HCT116 (cell line): Measurements from ENCODE around the gene ZNF560. TPM values are rescaled to one million over a fixed set of nuclear protein-coding genes. Genes with fewer than 3 reads are reported as not detected.

Source experiments
- ATAC-seq: fragments of 200-7000 bp; cut with Tn5 transposase; 2 replicates; pipeline ENCODE4 v1.9.1; 2020; ENCODE audit warnings: mild to moderate bottlenecking, moderate library complexity
- BruUV-seq: library from RNA; stranded (reverse); fragments of 400-500 nt; replicated peaks from 2 replicates; lab custom pipeline; 2021; lab: Mats Ljungman, UMichigan
- CTCF ChIA-PET: fragments of 300-600 bp; sonication (Branson Sonifier 250); formaldehyde crosslinking; loops from one replicate; lab custom pipeline; 2021; ENCODE audit warnings: antibody characterized with exemption; lab: Charles Lee
- POLR2A ChIA-PET: fragments of 300-600, 350-600 bp; sonication (Branson Sonifier 250); formaldehyde crosslinking; loops from one replicate; lab custom pipeline; 2021; ENCODE audit warnings: antibody characterized with exemption; lab: Charles Lee
- RAD21 ChIA-PET, 2 experiments: fragments of 300-600 bp; sonication (Branson Sonifier 250); formaldehyde crosslinking; loops; one replicate each; lab custom pipeline; 2023; ENCODE audit warnings: low total read pairs in 2 of 2; ENCODE audit not compliant: uncharacterized antibody in 2 of 2, unreplicated experiment in 2 of 2, low non-redundant PET in 1 of 2; lab: Charles Lee
- DNase-seq: peaks from one replicate; pipeline ENCODE4 v3.0.0-alpha.2; 2010; ENCODE audit warnings: low read depth, low spot score
- H2AFZ ChIP-seq: fragments of 200-600 bp; shearing (Covaris generic), sonication (generic); 2 replicates; pipeline ENCODE4 v1.6.1; 2017; ENCODE audit warnings: low read depth, mixed run types, mixed read lengths, antibody characterized with exemption, low read length; ENCODE audit not compliant: poor library complexity, severe bottlenecking
- H3K27ac ChIP-seq: 2 replicates; pipeline ENCODE4 v1.5.1; 2012; ENCODE audit warnings: low read depth, low read length
- H3K27me3 ChIP-seq: fragments of 200-600 bp; sonication (generic); 2 replicates; pipeline ENCODE4 v1.6.1; 2016; ENCODE audit warnings: mixed run types, low read length, mixed read lengths; ENCODE audit not compliant: insufficient read depth
- H3K36me3 ChIP-seq, 2 experiments: fragments of 200-500 bp in 1 of 2; fragments of 200-600 bp in 1 of 2; sonication (Bioruptor generic) in 1 of 2; sonication (generic) in 1 of 2; 2 replicates each; pipeline versions ENCODE4 v1.5.1 to v1.6.1; 2014 to 2016; ENCODE audit warnings: low read length in 2 of 2, inconsistent platforms in 1 of 2, mixed read lengths in 1 of 2, mixed run types in 1 of 2; ENCODE audit not compliant: insufficient read depth in 2 of 2, control insufficient read depth in 1 of 2
- H3K4me1 ChIP-seq, 2 experiments: fragments of 200-600 bp in 1 of 2; sonication (generic) in 1 of 2; 2 replicates each; pipeline versions ENCODE4 v1.5.1 to v1.6.1; 2012 to 2017; ENCODE audit warnings: low read length in 2 of 2, inconsistent platforms in 1 of 2, mild to moderate bottlenecking in 1 of 2, mixed read lengths in 1 of 2, mixed run types in 1 of 2, moderate library complexity in 1 of 2; ENCODE audit not compliant: insufficient read depth in 2 of 2, control insufficient read depth in 1 of 2
- H3K4me2 ChIP-seq: fragments of 200-600 bp; sonication (generic); 2 replicates; pipeline ENCODE4 v1.6.1; 2017; ENCODE audit warnings: mixed run types, low read length, mixed read lengths
- H3K4me3 ChIP-seq, 2 experiments: fragments of 200-600 bp in 1 of 2; sonication (generic) in 1 of 2; replicated peaks in 1 of 2; 2 replicates each; pipeline ENCODE4 v1.5.1; 2011 to 2016; ENCODE audit warnings: low read length in 2 of 2, control low read depth in 1 of 2, low read depth in 1 of 2, mild to moderate bottlenecking in 1 of 2, mixed read lengths in 1 of 2, mixed run types in 1 of 2
- H3K79me2 ChIP-seq: fragments of 200-600 bp; sonication (generic); 2 replicates; pipeline ENCODE4 v1.6.1; 2017; ENCODE audit warnings: mild to moderate bottlenecking, mixed run types, low read length, moderate library complexity, mixed read lengths; ENCODE audit not compliant: insufficient read depth
- H3K9ac ChIP-seq: fragments of 200-600 bp; sonication (generic); 2 replicates; pipeline ENCODE4 v1.6.1; 2016; ENCODE audit warnings: low read length, mixed read lengths
- H3K9me2 ChIP-seq: fragments of 200-600 bp; sonication (generic), shearing (Covaris generic); 2 replicates; pipeline ENCODE4 v1.6.1; 2017; ENCODE audit warnings: mixed run types, mild to moderate bottlenecking, moderate library complexity; ENCODE audit not compliant: insufficient read depth
- H3K9me3 ChIP-seq, 2 experiments: fragments of 200-500 bp in 1 of 2; fragments of 200-600 bp in 1 of 2; sonication (Bioruptor generic) in 1 of 2; sonication (generic) in 1 of 2; 2 replicates each; pipeline ENCODE4 v1.6.1; 2014 to 2017; ENCODE audit warnings: low read length in 2 of 2, mixed read lengths in 2 of 2, inconsistent platforms in 1 of 2, low read depth in 1 of 2, mild to moderate bottlenecking in 1 of 2, mixed run types in 1 of 2, moderate library complexity in 1 of 2; ENCODE audit not compliant: control insufficient read depth in 1 of 2, insufficient read depth in 1 of 2
- H4K20me1 ChIP-seq: fragments of 200-600 bp; sonication (generic), shearing (Covaris generic); 2 replicates; pipeline ENCODE4 v1.6.1; 2017; ENCODE audit warnings: mixed run types, mild to moderate bottlenecking, moderate library complexity; ENCODE audit not compliant: insufficient read depth
- ATF3 ChIP-seq: IDR thresholded peaks from 2 replicates; pipeline ENCODE4 v1.6.1; 2012
- CBX3 ChIP-seq: IDR thresholded peaks from 2 replicates; pipeline ENCODE4 v1.6.1; 2012; ENCODE audit warnings: low read depth
- CEBPB ChIP-seq: IDR thresholded peaks from 2 replicates; pipeline ENCODE4 v1.6.1; 2012; ENCODE audit warnings: low read depth
- EGR1 ChIP-seq: IDR thresholded peaks from 2 replicates; pipeline ENCODE4 v1.6.1; 2012; ENCODE audit warnings: low read depth
- ELF1 ChIP-seq: IDR thresholded peaks from 2 replicates; pipeline ENCODE4 v1.6.1; 2012; ENCODE audit warnings: low read depth, borderline replicate concordance
- EZH2 ChIP-seq: fragments of 200-600 bp; sonication (generic); IDR thresholded peaks from 2 replicates; pipeline ENCODE4 v1.6.1; 2017; ENCODE audit warnings: antibody characterized with exemption, mixed run types
- JUND ChIP-seq: IDR thresholded peaks from 2 replicates; pipeline ENCODE4 v1.6.1; 2012
- MAX ChIP-seq: IDR thresholded peaks from 2 replicates; pipeline ENCODE4 v1.6.1; 2012
- POLR2AphosphoS5 ChIP-seq: IDR thresholded peaks from 2 replicates; pipeline ENCODE4 v1.6.1; 2011; ENCODE audit warnings: mild to moderate bottlenecking, low read depth, low read length, moderate library complexity
- RAD21 ChIP-seq: IDR thresholded peaks from 2 replicates; pipeline ENCODE4 v1.6.1; 2012; ENCODE audit warnings: low read depth, mild to moderate bottlenecking
- REST ChIP-seq: IDR thresholded peaks from 2 replicates; pipeline ENCODE4 v1.6.1; 2012; ENCODE audit warnings: low read depth
- SIN3A ChIP-seq: IDR thresholded peaks from 2 replicates; pipeline ENCODE4 v1.6.1; 2012; ENCODE audit warnings: low read depth
- SP1 ChIP-seq: IDR thresholded peaks from 2 replicates; pipeline ENCODE4 v1.6.1; 2012; ENCODE audit warnings: low read depth
- SRF ChIP-seq: IDR thresholded peaks from 2 replicates; pipeline ENCODE4 v1.6.1; 2012; ENCODE audit warnings: low read depth
- TCF7L2 ChIP-seq: IDR thresholded peaks from 2 replicates; pipeline ENCODE4 v1.7.0; 2011; ENCODE audit warnings: borderline replicate concordance, inconsistent platforms; ENCODE audit not compliant: insufficient read depth, insufficient read length; ENCODE audit errors: extremely low read depth
- YY1 ChIP-seq: IDR thresholded peaks from 2 replicates; pipeline ENCODE4 v1.6.1; 2011; ENCODE audit warnings: low read length, low read depth, moderate library complexity, mild to moderate bottlenecking; ENCODE audit not compliant: insufficient replicate concordance; ENCODE audit errors: extremely low read depth
- ZBTB33 ChIP-seq: IDR thresholded peaks from 2 replicates; pipeline ENCODE4 v1.6.1; 2011; ENCODE audit warnings: mild to moderate bottlenecking, low read length, moderate library complexity; ENCODE audit not compliant: insufficient replicate concordance; ENCODE audit errors: extremely low read depth
- ZNF274 ChIP-seq: fragments of 200-500 bp; sonication (Bioruptor generic); IDR thresholded peaks from 2 replicates; pipeline ENCODE4 v1.6.1; 2014; ENCODE audit warnings: mild to moderate bottlenecking, low read depth, low read length, inconsistent platforms
- intact Hi-C: fragments of 100-400 bp; cut with micrococcal nuclease; formaldehyde crosslinking; loops from 2 replicates; pipeline ENCODE4 v1.10.0; 2022
- total RNA-seq: library from RNA; stranded (reverse); gene quantifications from one replicate; pipeline ENCODE4 v1.2.1, GENCODE V29; 2021; ENCODE audit not compliant: unreplicated experiment

Gene ZNF560
- total RNA-seq, 1 experiment from 2014 or later, result not detected

GRCh38 chr19:9435279-9436268, 62.8 kb downstream of the ZNF560 start, which contains the start of gene ZNF266:
ZNF266 (minus strand) TSS chr19:9435573; CDS start chr19:9420089, 15,484 bp downstream.
- peak; percentile 91 for ATAC-seq
- ChIA-PET POLR2A (interaction anchor here (0.7 kb wide), 1 partner anchor 383 kb away, joined by 3 read pairs; the partner anchor contains the start of gene FBXL12), CTCF (no interaction called here), RAD21 (no interaction called here)
- peak within 1 kb of the TSS; percentile 67 for H3K9ac ChIP-seq
- DNase-seq, result peak; percentile 87
- H3K9me3 ChIP-seq, result no peaks in the 10 kb centered on the region
- no peaks in the 10 kb centered on the region for H3K27me3 ChIP-seq
- H3K79me2 ChIP-seq, result no peaks in the 10 kb centered on the region
- peak within 1 kb of the TSS; percentile 95 for H2AFZ ChIP-seq
- H3K4me1 ChIP-seq, result peaks cover 0 to 7% of the 10 kb centered on the region in 2 experiments; a peak in 2 of 4 replicates
- intact Hi-C loops, result loop anchor here (10.0 kb wide), 3 partner anchors 231 to 359 kb away; partner anchors contain the start of gene ZNF317
- H3K36me3 ChIP-seq, result peaks cover 0 to 11% of the 10 kb centered on the region in 2 experiments; a peak in 2 of 4 replicates
- H3K27ac ChIP-seq, result peak within 1 kb of the TSS; percentile 69
- H4K20me1 ChIP-seq, result no peaks in the 10 kb centered on the region
- no peaks in the 10 kb centered on the region for H3K9me2 ChIP-seq
- peak within 1 kb of the TSS; percentile 94 for H3K4me2 ChIP-seq
- TSS peak; percentile 76 for BruUV-seq
- H3K4me3 ChIP-seq, result peak within 1 kb of the TSS; percentile 75 to 77
- TF ChIP-seq YY1 (no peak), ZBTB33 (no peak), ELF1 (peak; percentile 63), REST (no peak), SRF (peak; percentile 71), EGR1 (no peak), TCF7L2 (no peak), CEBPB (no peak), CBX3 (peak; percentile 75), SIN3A (peak; percentile 57; the same call in 1 of the 2 replicates), EZH2 (no peak), SP1 (no peak), JUND (no peak), ATF3 (no peak), RAD21 (no peak), MAX (0 out of 2 replicates have a peak, but pooled peaks have one; percentile 56), POLR2AphosphoS5 (peak; percentile 80), ZNF274 (no peak)
